Measurements from ENCODE around the gene TKT. TPM values are rescaled to one million over a fixed set of nuclear protein-coding genes. Genes with fewer than 3 reads are reported as not detected.

The TKT gene
- total RNA-seq, 1 experiment from 2014 or later: 186 TPM

DNA sequence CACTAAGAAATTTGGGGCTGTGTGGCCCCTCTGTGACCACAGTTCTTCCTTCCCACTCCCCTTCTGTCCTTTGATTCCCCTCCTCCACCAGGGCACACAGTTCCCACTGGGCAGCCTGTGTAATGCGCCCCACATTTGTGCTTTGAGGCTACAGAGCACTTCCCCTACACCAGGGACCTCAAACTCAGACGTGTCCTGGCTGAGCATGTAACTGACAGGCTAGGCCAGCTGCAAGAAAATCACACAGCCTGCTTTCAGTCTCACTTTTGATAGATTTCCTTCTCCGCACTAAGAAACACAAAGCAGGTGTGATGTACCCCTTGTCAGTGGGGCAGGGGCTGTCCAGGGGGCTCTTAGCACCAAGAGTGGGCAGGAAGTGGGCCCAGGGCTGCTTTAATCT, 65.2 kb downstream of the TKT start:
- DNase-seq (ENCODE audit: low spot score): no peak
- POLR2A ChIA-PET (ENCODE audit: low non-redundant PET): no interaction called here
- Histone ChIP-seq H3K4me1 (ENCODE audit: insufficient read depth, low read length, poor library complexity, severe bottlenecking) (no peaks in the 10 kb centered on the region), H3K27me3 (replicated peaks; ENCODE audit: insufficient read depth, low read depth, low read length, poor library complexity) (no peaks in the 10 kb centered on the region), H3K27ac (ENCODE audit: low read depth, low read length, poor library complexity, severe bottlenecking) (no peak overlapping the region), H3K36me3 (ENCODE audit: insufficient read depth, low read length, poor library complexity, severe bottlenecking) (no peaks in the 10 kb centered on the region), H3K4me3 (ENCODE audit: low read depth, low read length, poor library complexity, severe bottlenecking) (no peak overlapping the region), H3K9me3 (ENCODE audit: low read depth, low read length, poor library complexity, severe bottlenecking) (no peaks in the 10 kb centered on the region)
- TF ChIP-seq, protein P1, sequence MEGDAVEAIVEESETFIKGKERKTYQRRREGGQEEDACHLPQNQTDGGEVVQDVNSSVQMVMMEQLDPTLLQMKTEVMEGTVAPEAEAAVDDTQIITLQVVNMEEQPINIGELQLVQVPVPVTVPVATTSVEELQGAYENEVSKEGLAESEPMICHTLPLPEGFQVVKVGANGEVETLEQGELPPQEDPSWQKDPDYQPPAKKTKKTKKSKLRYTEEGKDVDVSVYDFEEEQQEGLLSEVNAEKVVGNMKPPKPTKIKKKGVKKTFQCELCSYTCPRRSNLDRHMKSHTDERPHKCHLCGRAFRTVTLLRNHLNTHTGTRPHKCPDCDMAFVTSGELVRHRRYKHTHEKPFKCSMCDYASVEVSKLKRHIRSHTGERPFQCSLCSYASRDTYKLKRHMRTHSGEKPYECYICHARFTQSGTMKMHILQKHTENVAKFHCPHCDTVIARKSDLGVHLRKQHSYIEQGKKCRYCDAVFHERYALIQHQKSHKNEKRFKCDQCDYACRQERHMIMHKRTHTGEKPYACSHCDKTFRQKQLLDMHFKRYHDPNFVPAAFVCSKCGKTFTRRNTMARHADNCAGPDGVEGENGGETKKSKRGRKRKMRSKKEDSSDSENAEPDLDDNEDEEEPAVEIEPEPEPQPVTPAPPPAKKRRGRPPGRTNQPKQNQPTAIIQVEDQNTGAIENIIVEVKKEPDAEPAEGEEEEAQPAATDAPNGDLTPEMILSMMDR (conservative IDR thresholded peaks at IDR 0.05; ENCODE audit: low read depth, low read length): no peak
- TF ChIP-seq EZH2 (IDR thresholded peaks at IDR 0.05; ENCODE audit: borderline replicate concordance, low read depth, low read length, poor library complexity, severe bottlenecking): no peak
- CTCF ChIA-PET: no interaction called here
- BruUV-seq (replicated peaks): no TSS peak
- intact Hi-C loops (cut with micrococcal nuclease; ENCODE audit: unreplicated experiment): no loop called here

DNA sequence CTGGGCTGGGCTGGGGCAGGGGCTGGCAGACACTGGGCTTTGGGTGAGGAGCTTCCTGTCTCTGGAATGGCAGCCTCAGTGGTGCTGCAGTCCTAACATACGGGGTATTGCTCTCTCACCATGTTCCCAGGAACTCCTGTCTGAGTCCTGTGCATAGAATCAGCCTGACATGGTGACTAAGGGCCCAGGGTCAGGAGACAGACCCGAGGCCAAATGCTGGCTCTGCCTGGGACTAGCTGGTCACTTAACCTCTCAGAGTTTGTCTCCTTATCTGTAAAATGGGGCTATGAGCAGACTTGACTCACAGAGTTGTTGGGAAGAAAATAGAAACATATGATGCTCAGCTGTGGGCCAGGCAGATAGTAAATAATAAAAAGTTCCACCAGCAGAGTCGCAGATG, 66.5 kb downstream of the TKT start:
- H3K4me3 ChIP-seq (ENCODE audit: low read depth, low read length, poor library complexity, severe bottlenecking): no peak overlapping the region
- ChIA-PET POLR2A (ENCODE audit: low non-redundant PET) (no interaction called here), CTCF (interaction anchor here (0.6 kb wide), 1 partner anchor 706 kb away, joined by 4 read pairs; no protein-coding TSS in a partner anchor)
- no peaks in the 10 kb centered on the region for H3K36me3 ChIP-seq (ENCODE audit: insufficient read depth, low read length, poor library complexity, severe bottlenecking)
- no peak for DNase-seq (ENCODE audit: low spot score)
- H3K4me1 ChIP-seq (ENCODE audit: insufficient read depth, low read length, poor library complexity, severe bottlenecking): no peaks in the 10 kb centered on the region
- no peaks in the 10 kb centered on the region for H3K9me3 ChIP-seq (ENCODE audit: low read depth, low read length, poor library complexity, severe bottlenecking)
- intact Hi-C loops (cut with micrococcal nuclease; ENCODE audit: unreplicated experiment): no loop called here
- no TSS peak for BruUV-seq (replicated peaks)
- no peak overlapping the region for H3K27ac ChIP-seq (ENCODE audit: low read depth, low read length, poor library complexity, severe bottlenecking)
- no peak for TF ChIP-seq EZH2 (IDR thresholded peaks at IDR 0.05; ENCODE audit: borderline replicate concordance, low read depth, low read length, poor library complexity, severe bottlenecking)
- TF ChIP-seq, protein P1 (conservative IDR thresholded peaks at IDR 0.05; ENCODE audit: low read depth, low read length): no peak
- no peaks in the 10 kb centered on the region for H3K27me3 ChIP-seq (replicated peaks; ENCODE audit: insufficient read depth, low read depth, low read length, poor library complexity)

DNA sequence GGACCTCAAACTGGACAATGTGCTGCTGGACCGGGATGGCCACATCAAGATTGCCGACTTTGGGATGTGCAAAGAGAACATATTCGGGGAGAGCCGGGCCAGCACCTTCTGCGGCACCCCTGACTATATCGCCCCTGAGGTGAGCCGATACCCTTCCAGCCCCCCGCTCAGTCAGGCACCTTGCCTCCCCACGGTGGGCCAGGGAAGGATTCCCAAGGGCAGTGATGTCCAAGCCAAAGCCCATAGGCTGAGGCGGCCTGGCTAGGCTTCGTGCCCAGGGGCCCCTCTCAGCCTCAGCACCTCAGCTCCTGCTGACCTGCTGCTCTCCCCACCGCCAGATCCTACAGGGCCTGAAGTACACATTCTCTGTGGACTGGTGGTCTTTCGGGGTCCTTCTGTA, 67.1 kb downstream of the TKT start:
- Histone ChIP-seq H3K27me3 (replicated peaks; ENCODE audit: insufficient read depth, low read depth, low read length, poor library complexity) (no peaks in the 10 kb centered on the region), H3K36me3 (ENCODE audit: insufficient read depth, low read length, poor library complexity, severe bottlenecking) (no peaks in the 10 kb centered on the region), H3K9me3 (ENCODE audit: low read depth, low read length, poor library complexity, severe bottlenecking) (no peaks in the 10 kb centered on the region), H3K4me3 (ENCODE audit: low read depth, low read length, poor library complexity, severe bottlenecking) (no peak overlapping the region), H3K4me1 (ENCODE audit: insufficient read depth, low read length, poor library complexity, severe bottlenecking) (no peaks in the 10 kb centered on the region), H3K27ac (ENCODE audit: low read depth, low read length, poor library complexity, severe bottlenecking) (no peak overlapping the region)
- DNase-seq (ENCODE audit: low spot score): no peak
- CTCF ChIA-PET: no interaction called here
- BruUV-seq (replicated peaks): no TSS peak
- TF ChIP-seq EZH2 (IDR thresholded peaks at IDR 0.05; ENCODE audit: borderline replicate concordance, low read depth, low read length, poor library complexity, severe bottlenecking): no peak
- TF ChIP-seq, protein P1 (conservative IDR thresholded peaks at IDR 0.05; ENCODE audit: low read depth, low read length): no peak
- intact Hi-C loops (cut with micrococcal nuclease; ENCODE audit: unreplicated experiment): no loop called here
- POLR2A ChIA-PET (ENCODE audit: low non-redundant PET): no interaction called here

Data from A673 (cell line).